ENCODE measurements around the gene IGFBP3. TPM values are rescaled to one million over a fixed set of nuclear protein-coding genes. Genes with fewer than 3 reads are reported as not detected.

The IGFBP3 gene
- total and polyA plus RNA-seq, 9 of the 15 experiments (the other 6 are each of a cell fraction or from before 2014, with no cell fraction given), result 0.08 to 0.22 (median 0.10) TPM; not detected in 5

GRCh38 chr7:45885264-45885882 lies 35.7 kb downstream of the IGFBP3 start:
- Histone ChIP-seq H3K36me3 (ENCODE audit: control insufficient read depth, insufficient read depth, low read length) (no peaks in the 10 kb centered on the region), H3K9me1 (ENCODE audit: control insufficient read depth, insufficient read depth, low read length) (no peaks in the 10 kb centered on the region), H3K9ac (ENCODE audit: insufficient read depth in 1 of 2, low read depth in 2 of 2, low read length in 2 of 2) (no peak overlapping the region), H3K79me2 (ENCODE audit: control insufficient read depth, insufficient read depth, low read length) (no peaks in the 10 kb centered on the region), H4K20me1 (replicated peaks; ENCODE audit: control insufficient read depth, insufficient read depth, low read length) (no peaks in the 10 kb centered on the region), H3K4me3 (no peak overlapping the region), H3K27ac (ENCODE audit: extremely low read depth, low read depth, low read length) (no peak overlapping the region), H2AFZ (ENCODE audit: low read depth, low read length) (no peak overlapping the region), H3K9me3 (replicated peaks; ENCODE audit: control insufficient read depth, insufficient read depth, low read depth, low read length) (no peaks in the 10 kb centered on the region), H3K4me1 (replicated peaks in 1 of 2; ENCODE audit: control insufficient read depth in 2 of 2, insufficient read depth in 2 of 2, low read length in 2 of 2) (peaks cover 0 to 6% of the 10 kb centered on the region in 2 experiments; a peak in 2 of 5 replicates), H3K4me2 (ENCODE audit: insufficient read depth, low read length) (no peak overlapping the region), H3K27me3 (ENCODE audit: control insufficient read depth in 2 of 2, insufficient read depth in 2 of 2, low read length in 2 of 2) (peaks cover 7 to 45% of the 10 kb centered on the region in 2 experiments; a peak in 4 of 5 replicates)
- CTCF ChIA-PET (ENCODE audit: low intra/inter-chr PET ratio), result no interaction called here
- no TSS peak for BruUV-seq (replicated peaks)
- DNase-seq (ENCODE audit: extremely low read depth in 1 of 4, low spot score in 3 of 4) (no peak), ATAC-seq (no peak), FAIRE-seq (no peak)
- WGBS (ENCODE audit: insufficient coverage, low coverage, missing lambda C conversion rate), result 0% methylated on average over 7 of the region's 7 CpGs
- TF ChIP-seq EP400 (IDR thresholded peaks at IDR 0.05), result no peak
- no peak for TF ChIP-seq TCF7L2 (IDR thresholded peaks at IDR 0.05; ENCODE audit: low read depth, low read length)
- no peak for TF ChIP-seq TSHZ1 (CRISPR knock-in tag; IDR thresholded peaks at IDR 0.05)
- TF ChIP-seq ZNF592 (IDR thresholded peaks at IDR 0.05), result no peak
- in situ Hi-C loops (cut with MboI), result no loop called here
- POLR2A ChIA-PET, result no interaction called here
- intact Hi-C loops (cut with micrococcal nuclease), result no loop called here
